Mesenchymal stem cell (in vitro differentiated cells and primary cell): ENCODE data around the gene AKR1C4.
"Not testable (repeated sequence)": the region's sequence is repeated elsewhere in the genome, so short reads cannot be mapped to it uniquely, and the experiment has no call there.

Experiments
- DNase-seq: peaks from one replicate; pipeline ENCODE4 v3.0.0-alpha.2; 2013
- H2AFZ ChIP-seq: one replicate; pipeline ENCODE4 v1.6.1; 2013; ENCODE audit warnings: low read depth, mild to moderate bottlenecking, control low read depth, inconsistent platforms, low read length, moderate library complexity
- H2AK5ac ChIP-seq: 2 replicates; pipeline ENCODE4 v1.6.1; 2013; ENCODE audit warnings: low read length, moderate library complexity, mild to moderate bottlenecking, inconsistent platforms; ENCODE audit not compliant: severe bottlenecking
- H2BK120ac ChIP-seq: one replicate; pipeline ENCODE4 v1.6.1; 2013; ENCODE audit warnings: low read depth, mild to moderate bottlenecking, inconsistent platforms, low read length, moderate library complexity
- H2BK12ac ChIP-seq, 2 experiments: one replicate each; pipeline ENCODE4 v1.6.1; 2013; ENCODE audit warnings: inconsistent platforms in 2 of 2, low read length in 2 of 2, mild to moderate bottlenecking in 2 of 2, moderate library complexity in 2 of 2, control low read depth in 1 of 2
- H2BK15ac ChIP-seq: one replicate; pipeline ENCODE4 v1.6.1; 2013; ENCODE audit warnings: mild to moderate bottlenecking, low read depth, inconsistent platforms; ENCODE audit not compliant: poor library complexity, severe bottlenecking
- H2BK5ac ChIP-seq: 2 replicates; pipeline ENCODE4 v1.6.1; 2013; ENCODE audit warnings: low read depth, mild to moderate bottlenecking, low read length, control low read depth, inconsistent platforms; ENCODE audit not compliant: poor library complexity, severe bottlenecking
- H3K14ac ChIP-seq, 2 experiments: one replicate each; pipeline ENCODE4 v1.6.1; 2013; ENCODE audit warnings: inconsistent platforms in 2 of 2, low read length in 2 of 2, control low read depth in 1 of 2, mild to moderate bottlenecking in 1 of 2, moderate library complexity in 1 of 2
- H3K18ac ChIP-seq, 2 experiments: one replicate each; pipeline ENCODE4 v1.6.1; 2013; ENCODE audit warnings: inconsistent platforms in 2 of 2, low read length in 2 of 2, control low read depth in 1 of 2, low read depth in 1 of 2, mild to moderate bottlenecking in 1 of 2
- H3K23ac ChIP-seq, 2 experiments: one replicate each; pipeline ENCODE4 v1.6.1; 2013; ENCODE audit warnings: inconsistent platforms in 2 of 2, low read length in 2 of 2, mild to moderate bottlenecking in 2 of 2, moderate library complexity in 2 of 2, control low read depth in 1 of 2
- H3K27ac ChIP-seq: 2 replicates; pipeline ENCODE4 v1.5.1; 2013; ENCODE audit warnings: mild to moderate bottlenecking, moderate library complexity, low read length, control low read depth, inconsistent platforms; ENCODE audit not compliant: poor library complexity, severe bottlenecking
- H3K27me3 ChIP-seq, 2 experiments: 2 replicates each; pipeline versions ENCODE4 v1.6.1 to v1.7.0; 2013; ENCODE audit warnings: low read length in 2 of 2, mild to moderate bottlenecking in 2 of 2, moderate library complexity in 2 of 2, control low read depth in 1 of 2, inconsistent platforms in 1 of 2; ENCODE audit not compliant: control insufficient read depth in 1 of 2, insufficient read depth in 1 of 2
- H3K36me3 ChIP-seq, 2 experiments: 2 replicates each; pipeline versions ENCODE4 v1.6.1 to v1.7.0; 2013; ENCODE audit warnings: low read length in 2 of 2, control low read depth in 1 of 2, inconsistent platforms in 1 of 2, low read depth in 1 of 2, mild to moderate bottlenecking in 1 of 2; ENCODE audit not compliant: insufficient read depth in 2 of 2, control insufficient read depth in 1 of 2
- H3K4ac ChIP-seq, 2 experiments: one replicate each; pipeline ENCODE4 v1.6.1; 2013; ENCODE audit warnings: inconsistent platforms in 2 of 2, low read length in 2 of 2, mild to moderate bottlenecking in 2 of 2, moderate library complexity in 2 of 2, control low read depth in 1 of 2, low read depth in 1 of 2
- H3K4me1 ChIP-seq: 2 replicates; pipeline ENCODE4 v1.6.1; 2013; ENCODE audit warnings: low read depth, low read length, control low read depth; ENCODE audit not compliant: control insufficient read depth, insufficient read depth
- H3K4me2 ChIP-seq: 2 replicates; pipeline ENCODE4 v1.6.1; 2013; ENCODE audit warnings: low read length, mild to moderate bottlenecking, inconsistent platforms; ENCODE audit not compliant: poor library complexity, severe bottlenecking
- H3K4me3 ChIP-seq, 2 experiments: 2 replicates each; pipeline versions ENCODE4 v1.5.1 to v1.7.0; 2013; ENCODE audit warnings: low read length in 2 of 2, mild to moderate bottlenecking in 2 of 2, control low read depth in 1 of 2, low read depth in 1 of 2; ENCODE audit not compliant: insufficient read depth in 1 of 2
- H3K79me1 ChIP-seq: replicated peaks from 2 replicates; pipeline ENCODE4 v1.6.1; 2013; ENCODE audit warnings: mild to moderate bottlenecking, control low read depth, low read length, inconsistent platforms; ENCODE audit not compliant: poor library complexity, severe bottlenecking
- H3K9ac ChIP-seq: 2 replicates; pipeline ENCODE4 v1.7.0; 2013; ENCODE audit warnings: mild to moderate bottlenecking, low read length, moderate library complexity
- H3K9me3 ChIP-seq: 2 replicates; pipeline ENCODE4 v1.7.0; 2013; ENCODE audit warnings: mild to moderate bottlenecking, low read length; ENCODE audit not compliant: control insufficient read depth
- H4K8ac ChIP-seq: one replicate; pipeline ENCODE4 v1.6.1; 2013; ENCODE audit warnings: inconsistent platforms, mild to moderate bottlenecking, low read length, moderate library complexity
- H4K91ac ChIP-seq: one replicate; pipeline ENCODE4 v1.6.1; 2013; ENCODE audit warnings: mild to moderate bottlenecking, low read length, inconsistent platforms
- WGBS: methylation state at CpG from one replicate; pipeline ENCODE4 v1.1.7; 2013; ENCODE audit warnings: mixed read lengths; 5-methylcytosine and 5-hydroxymethylcytosine counted together

AKR1C4 gene

DNA sequence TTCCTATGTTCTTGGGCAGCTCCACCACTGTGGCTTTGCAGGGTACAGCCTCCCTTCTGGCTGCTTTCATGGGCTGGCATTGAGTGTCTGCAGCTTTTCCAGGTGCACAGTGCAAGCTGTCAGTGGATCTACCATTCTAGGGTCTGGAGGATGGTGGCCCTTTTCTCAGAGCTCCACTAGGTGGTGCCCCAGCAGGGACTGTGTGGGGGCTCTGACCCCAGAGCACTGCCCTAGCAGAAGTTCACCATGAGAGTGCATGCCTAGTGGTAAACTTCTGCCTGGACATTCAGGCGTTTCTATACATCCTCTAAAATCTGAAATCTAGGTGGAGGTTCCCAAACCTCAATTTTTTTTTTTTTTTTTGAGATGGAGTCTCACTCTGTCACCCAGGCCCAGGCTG is 13.6 kb downstream of the AKR1C4 start:
- not testable (repeated sequence) for H3K27ac ChIP-seq, DNase-seq, H2BK15ac ChIP-seq, H3K79me1 ChIP-seq, H3K23ac ChIP-seq, H4K8ac ChIP-seq, H3K27me3 ChIP-seq, H3K9ac ChIP-seq, H3K9me3 ChIP-seq, H3K14ac ChIP-seq, H3K36me3 ChIP-seq, H2AK5ac ChIP-seq, H2BK12ac ChIP-seq, H3K18ac ChIP-seq, H2BK120ac ChIP-seq, H4K91ac ChIP-seq, H2BK5ac ChIP-seq, H3K4me2 ChIP-seq, H3K4ac ChIP-seq, H3K4me1 ChIP-seq, H2AFZ ChIP-seq, H3K4me3 ChIP-seq
- WGBS, result 92% methylated on average over 1 of the region's 1 CpG

DNA sequence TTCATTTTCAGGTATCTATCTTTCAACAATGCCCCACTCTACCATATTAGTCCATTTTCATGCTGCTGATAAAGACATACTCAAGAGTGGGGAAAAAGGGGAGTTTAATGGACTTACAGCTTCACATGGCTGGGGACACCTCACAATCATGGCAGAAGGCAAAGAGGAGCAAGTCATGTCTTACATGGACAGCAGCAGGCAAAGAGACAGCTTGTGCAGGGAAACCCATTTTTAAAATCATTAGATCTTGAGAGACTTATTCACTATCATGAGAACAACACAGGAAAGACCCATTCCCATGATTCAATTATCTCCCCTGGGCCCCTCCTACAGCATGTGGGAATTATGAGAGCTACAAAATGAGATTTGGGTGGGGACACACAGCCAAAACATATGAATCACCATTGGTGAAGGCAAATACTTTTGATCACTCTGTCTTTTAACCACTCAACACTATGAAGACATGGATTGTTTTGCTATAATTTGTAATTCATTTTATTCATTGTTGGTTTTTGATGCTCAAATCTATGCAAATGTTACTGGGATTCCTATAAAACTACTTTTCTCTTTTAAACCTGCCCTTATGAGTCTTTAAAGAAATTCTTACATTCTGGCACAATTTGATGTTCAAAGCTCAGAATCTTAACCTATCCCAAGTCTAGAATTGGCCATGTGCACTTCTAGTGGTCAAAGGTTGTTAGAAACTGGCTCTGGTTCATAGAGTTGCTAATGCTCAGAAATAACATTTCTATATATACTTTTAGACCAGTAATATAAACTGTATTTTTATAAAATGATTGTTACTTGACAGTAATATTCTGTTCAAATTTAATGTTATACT is 15.3 kb downstream of the AKR1C4 start:
- no peak overlapping the region for H4K91ac ChIP-seq
- H2AFZ ChIP-seq, result no peak overlapping the region
- no peak overlapping the region for H2BK15ac ChIP-seq
- no peak overlapping the region for H3K27ac ChIP-seq
- H3K9me3 ChIP-seq, result no peaks in the 10 kb centered on the region
- H3K4ac ChIP-seq, result no peak overlapping the region
- no peak overlapping the region for H3K18ac ChIP-seq
- no peaks in the 10 kb centered on the region for H3K36me3 ChIP-seq
- no peaks in the 10 kb centered on the region for H3K27me3 ChIP-seq
- H4K8ac ChIP-seq, result no peak overlapping the region
- no peak overlapping the region for H3K23ac ChIP-seq
- no peaks in the 10 kb centered on the region for H3K79me1 ChIP-seq
- H2BK5ac ChIP-seq, result no peak overlapping the region
- H3K4me2 ChIP-seq, result no peak overlapping the region
- no peaks in the 10 kb centered on the region for H3K4me1 ChIP-seq
- no peak overlapping the region for H3K9ac ChIP-seq
- no peak for DNase-seq
- H3K4me3 ChIP-seq, result no peak overlapping the region
- no peak overlapping the region for H2BK12ac ChIP-seq
- no peak overlapping the region for H3K14ac ChIP-seq
- no peak overlapping the region for H2BK120ac ChIP-seq
- no peak overlapping the region for H2AK5ac ChIP-seq

DNA sequence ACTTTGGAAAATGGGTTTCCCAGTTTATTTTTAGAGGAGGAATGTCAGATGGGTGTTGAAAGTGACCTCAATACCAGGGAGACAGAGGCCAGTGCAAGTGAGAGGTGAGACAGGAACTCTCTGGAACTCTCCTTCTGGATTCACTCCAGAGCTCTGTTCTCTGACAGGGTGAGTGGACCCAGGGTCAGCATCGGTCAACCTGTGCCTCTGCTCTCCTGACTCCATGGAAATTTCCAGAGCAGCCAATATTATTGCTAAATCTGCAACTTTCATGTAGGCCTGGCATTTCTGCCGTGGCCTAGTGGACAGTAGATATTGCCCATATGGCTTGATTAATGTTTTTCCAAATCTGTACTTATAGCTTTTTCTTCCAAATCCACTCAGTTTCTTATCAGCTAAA is 20.2 kb downstream of the AKR1C4 start:
- no peak overlapping the region for H2BK12ac ChIP-seq
- no peak overlapping the region for H2AFZ ChIP-seq
- H3K4me2 ChIP-seq, result no peak overlapping the region
- no peaks in the 10 kb centered on the region for H3K79me1 ChIP-seq
- no peak overlapping the region for H2BK15ac ChIP-seq
- no peak overlapping the region for H3K23ac ChIP-seq
- H3K27me3 ChIP-seq, result no peaks in the 10 kb centered on the region
- no peak overlapping the region for H3K14ac ChIP-seq
- H2BK5ac ChIP-seq, result no peak overlapping the region
- 20% methylated on average over 2 of the region's 2 CpGs for WGBS
- no peak overlapping the region for H3K9ac ChIP-seq
- H3K4me1 ChIP-seq, result no peaks in the 10 kb centered on the region
- no peak overlapping the region for H4K91ac ChIP-seq
- no peak overlapping the region for H3K4ac ChIP-seq
- no peak overlapping the region for H4K8ac ChIP-seq
- no peak overlapping the region for H3K27ac ChIP-seq
- H3K36me3 ChIP-seq, result no peaks in the 10 kb centered on the region
- H3K9me3 ChIP-seq, result no peaks in the 10 kb centered on the region
- H3K18ac ChIP-seq, result no peak overlapping the region
- H2AK5ac ChIP-seq, result no peak overlapping the region
- H3K4me3 ChIP-seq, result no peak overlapping the region
- DNase-seq, result peak; percentile 1
- H2BK120ac ChIP-seq, result no peak overlapping the region

DNA sequence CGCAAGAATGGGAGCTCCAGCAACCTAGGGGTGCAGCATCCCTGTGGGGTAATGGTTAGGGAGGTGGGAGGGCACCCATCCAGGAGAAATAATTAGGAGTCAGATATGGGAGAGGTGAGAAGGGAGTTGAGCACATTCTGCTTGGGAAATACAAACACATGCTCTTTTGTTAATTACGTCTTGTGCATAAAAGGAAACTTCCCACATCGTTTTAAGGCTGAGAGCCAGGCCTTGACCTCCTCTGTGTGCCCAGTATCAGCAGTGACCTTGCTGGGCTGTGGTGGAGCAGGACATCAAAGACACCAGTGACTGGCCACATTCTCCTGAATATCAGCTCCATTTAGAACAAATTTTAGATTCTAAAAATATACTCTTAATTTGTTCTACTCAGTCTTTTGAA is 22.6 kb downstream of the AKR1C4 start:
- Histone ChIP-seq H3K4me2 (no peak overlapping the region), H3K23ac (no peak overlapping the region), H3K9ac (no peak overlapping the region), H3K27ac (no peak overlapping the region), H3K14ac (peak overlapping the region in 1 of 2 experiments; percentile 36), H2BK120ac (no peak overlapping the region), H3K4me1 (no peaks in the 10 kb centered on the region), H3K79me1 (no peaks in the 10 kb centered on the region), H4K91ac (no peak overlapping the region), H3K18ac (no peak overlapping the region), H2AFZ (no peak overlapping the region), H3K4me3 (no peak overlapping the region), H4K8ac (no peak overlapping the region), H2BK15ac (no peak overlapping the region), H3K4ac (no peak overlapping the region), H3K27me3 (no peaks in the 10 kb centered on the region), H2BK5ac (no peak overlapping the region), H3K36me3 (no peaks in the 10 kb centered on the region), H2BK12ac (no peak overlapping the region), H2AK5ac (no peak overlapping the region), H3K9me3 (no peaks in the 10 kb centered on the region)
- WGBS, result 71% methylated on average over 3 of the region's 3 CpGs
- no peak for DNase-seq
